Esophagus muscularis mucosa (tissue), 4 donors: Measurements from ENCODE around the gene USF1.

ENCODE experiments used
- CTCF ChIP-seq, 3 experiments: fragments of 200-600 bp in 2 of 3; fragments of 450-650 bp in 1 of 3; sonication (generic) in 2 of 3; IDR thresholded peaks; one replicate each; pipeline ENCODE4 v1.5.1; 2017 to 2019; ENCODE audit warnings: antibody characterized with exemption in 3 of 3, mild to moderate bottlenecking in 2 of 3, moderate library complexity in 1 of 3
- EP300 ChIP-seq: sonication (generic); formaldehyde crosslinking; IDR thresholded peaks from one replicate; pipeline ENCODE4 v1.6.1; 2017; ENCODE audit warnings: antibody characterized with exemption
- POLR2A ChIP-seq: fragments of 450-650 bp; IDR thresholded peaks from one replicate; pipeline ENCODE4 v1.6.1; 2017; ENCODE audit warnings: antibody characterized with exemption, moderate library complexity, mild to moderate bottlenecking, low read depth

- TF ChIP-seq CTCF (IDR thresholded peaks at IDR 0.05) (no peak), POLR2A (no peak), EP300 (no peak)
Measured at GRCh38 chr1:161095230-161095629, 49.5 kb upstream of the USF1 start.
